Endothelial cell of umbilical vein (primary cell): ENCODE results near the gene KAT2B.

Source experiments
- CTCF ChIP-seq, 2 donors: IDR thresholded peaks; 1 replicate in 1 of 2; 2 replicates in 1 of 2; pipeline ENCODE4 v1.5.1; 2011; ENCODE audit warnings: low read length in 2 of 2, mild to moderate bottlenecking in 2 of 2, moderate library complexity in 2 of 2, control low read depth in 1 of 2, inconsistent platforms in 1 of 2, low read depth in 1 of 2; ENCODE audit not compliant: insufficient read depth in 1 of 2; ENCODE audit errors: extremely low read depth in 1 of 2
- FOS ChIP-seq: IDR thresholded peaks from 2 replicates; pipeline ENCODE4 v1.6.1; 2011; ENCODE audit warnings: mild to moderate bottlenecking, low read length, moderate library complexity, borderline replicate concordance; ENCODE audit not compliant: insufficient read depth
- GATA2 ChIP-seq: IDR thresholded peaks from 2 replicates; pipeline ENCODE4 v1.7.0; 2011; ENCODE audit warnings: low read depth, mild to moderate bottlenecking, moderate library complexity, mixed read lengths, low read length; ENCODE audit not compliant: insufficient read length, insufficient read depth
- MAX ChIP-seq: IDR thresholded peaks from 2 replicates; pipeline ENCODE4 v1.6.1; 2011; ENCODE audit not compliant: insufficient read depth, insufficient read length
- MYC ChIP-seq: IDR thresholded peaks from one replicate; pipeline ENCODE4 v1.6.1; 2011; ENCODE audit warnings: mild to moderate bottlenecking, low read depth, low read length
- POLR2A ChIP-seq: IDR thresholded peaks from 2 replicates; pipeline ENCODE4 v1.6.1; 2012; ENCODE audit warnings: low read depth, mild to moderate bottlenecking, control low read depth, low read length
- POLR2AphosphoS5 ChIP-seq: IDR thresholded peaks from 2 replicates; pipeline ENCODE4 v1.6.1; 2012; ENCODE audit warnings: low read depth, mild to moderate bottlenecking, control low read depth, low read length, moderate library complexity; ENCODE audit not compliant: insufficient read depth

GRCh38 chr3:20013396-20013795 lies 26.9 kb upstream of the KAT2B start:
- TF ChIP-seq POLR2A (no peak), CTCF (IDR thresholded peaks at IDR 0.05; ENCODE audit: extremely low read depth in 1 of 2, insufficient read depth in 1 of 2, low read depth in 1 of 2, low read length in 2 of 2) (no peak), MAX (no peak), GATA2 (no peak), MYC (no peak), FOS (no peak), POLR2AphosphoS5 (no peak)
